HepG2 (cell line): ENCODE results near the gene CES3. TPM values are rescaled to one million over a fixed set of nuclear protein-coding genes. Genes with fewer than 3 reads are reported as not detected.

Source experiments
- ATF7-NPFF ChIP-seq: sonication (generic); formaldehyde crosslinking; IDR thresholded peaks from 2 replicates; pipeline ENCODE4 v1.8.1; 2023; ENCODE audit warnings: mild to moderate bottlenecking, low read depth, missing genetic modification reagents, moderate library complexity
- BCL6 ChIP-seq: IDR thresholded peaks from 2 replicates; pipeline ENCODE4 v1.6.1; 2016; ENCODE audit warnings: missing genetic modification reagents, missing compliant biosample characterization
- DPF2 ChIP-seq: sonication (generic); formaldehyde crosslinking; IDR thresholded peaks from 2 replicates; pipeline ENCODE4 v1.4.0; 2020; ENCODE audit warnings: mild to moderate bottlenecking, low read depth, missing genetic modification reagents, borderline replicate concordance
- HDAC1 ChIP-seq: sonication (generic); formaldehyde crosslinking; IDR thresholded peaks from 2 replicates; pipeline ENCODE4 v1.5.1; 2020; ENCODE audit warnings: mild to moderate bottlenecking, missing genetic modification reagents
- ISL2 ChIP-seq: sonication (generic); formaldehyde crosslinking; IDR thresholded peaks from 2 replicates; pipeline ENCODE4 v1.5.0; 2020; ENCODE audit warnings: missing genetic modification reagents
- NFAT5 ChIP-seq: sonication (generic); formaldehyde crosslinking; IDR thresholded peaks from 2 replicates; pipeline ENCODE4 v1.4.0; 2020; ENCODE audit warnings: missing genetic modification reagents
- PAF1 ChIP-seq: IDR thresholded peaks from 2 replicates; pipeline ENCODE4 v1.6.1; 2016; ENCODE audit warnings: missing genetic modification reagents, missing compliant biosample characterization
- SAFB2 ChIP-seq: sonication (generic); formaldehyde crosslinking; IDR thresholded peaks from 2 replicates; pipeline ENCODE4 v1.5.1; 2020; ENCODE audit warnings: missing genetic modification reagents, low read depth, mild to moderate bottlenecking, borderline replicate concordance
- TEAD3 ChIP-seq: optimal IDR thresholded peaks from 2 replicates; pipeline ENCODE3; 2016; ENCODE audit warnings: borderline replicate concordance
- ZBTB10 ChIP-seq: sonication (generic); formaldehyde crosslinking; IDR thresholded peaks from 2 replicates; pipeline ENCODE4 v1.4.0; 2020; ENCODE audit warnings: missing genetic modification reagents, borderline replicate concordance
- ZBTB14 ChIP-seq: sonication (generic); formaldehyde crosslinking; IDR thresholded peaks from 2 replicates; pipeline ENCODE4 v1.4.0; 2020; ENCODE audit warnings: missing genetic modification reagents
- ZNF225 ChIP-seq: sonication (generic); formaldehyde crosslinking; IDR thresholded peaks from 2 replicates; pipeline ENCODE4 v1.4.0; 2020; ENCODE audit warnings: mild to moderate bottlenecking, missing genetic modification reagents
- ZNF232 ChIP-seq: sonication (generic); formaldehyde crosslinking; IDR thresholded peaks from 2 replicates; pipeline ENCODE4 v1.4.0; 2020; ENCODE audit warnings: missing genetic modification reagents, borderline replicate concordance
- ZNF597 ChIP-seq: sonication (generic); formaldehyde crosslinking; IDR thresholded peaks from 2 replicates; pipeline ENCODE4 v1.5.0; 2020; ENCODE audit warnings: missing genetic modification reagents
- ZNF879 ChIP-seq: sonication (generic); formaldehyde crosslinking; IDR thresholded peaks from 2 replicates; pipeline ENCODE4 v1.8.1; 2023; ENCODE audit warnings: missing genetic modification reagents
- ZXDC ChIP-seq: sonication (generic); formaldehyde crosslinking; IDR thresholded peaks from 2 replicates; pipeline ENCODE4 v1.5.0; 2020; ENCODE audit warnings: mild to moderate bottlenecking, missing genetic modification reagents
- polyA plus RNA-seq, 8 experiments: library from polyadenylated mRNA; depleted of rRNA in 3 of 8; stranded (reverse) in 7 of 8; unstranded in 1 of 8; fragments of >200 nt; fragmentation: Illumina TruSeq in 4 of 8; extraction: Trizol in 4 of 8; gene quantifications; 2 replicates each; pipeline versions ENCODE4 v1.2.1 to v1.2.3, GENCODE V29; 2011 to 2016; ENCODE audit warnings: low read depth in 4 of 8, missing spikeins in 1 of 8, mixed read lengths in 1 of 8; ENCODE audit not compliant: insufficient read depth in 1 of 8
- total RNA-seq, 5 experiments: library from RNA; depleted of rRNA; stranded (reverse); fragments of >200 nt; fragmentation: Illumina TruSeq; extraction: Trizol; gene quantifications; 2 replicates each; pipeline ENCODE4 v1.2.3, GENCODE V29; 2016; ENCODE audit warnings: low read depth in 1 of 5

CES3 gene
- total and polyA plus RNA-seq, 2 of the 13 experiments (the other 11 are each of a cell fraction or from before 2014, with no cell fraction given) = 6.6 to 17.4 TPM

GRCh38 chr16:66996324-66996982 is 35.4 kb downstream of the CES3 start (continued):
- no peak for TF ChIP-seq ZBTB10
- peak; percentile 78 for TF ChIP-seq HDAC1 (CRISPR knock-in tag)
- peak; percentile 54 for TF ChIP-seq TEAD3 (CRISPR knock-in tag)
- no peak for TF ChIP-seq ZXDC (CRISPR knock-in tag)
- TF ChIP-seq ZNF879 (CRISPR knock-in tag) = no peak
- TF ChIP-seq SAFB2 (CRISPR knock-in tag) = no peak
- TF ChIP-seq ZNF225 (CRISPR knock-in tag) = no peak
- no peak for TF ChIP-seq ZNF597 (CRISPR knock-in tag)
- TF ChIP-seq BCL6 (CRISPR knock-in tag) = peak; percentile 72
- TF ChIP-seq ZBTB14 (CRISPR knock-in tag) = no peak
- no peak for TF ChIP-seq PAF1 (CRISPR knock-in tag)
- TF ChIP-seq ISL2 (CRISPR knock-in tag) = peak; percentile 46; the same call in 1 of the 2 replicates
- TF ChIP-seq ATF7-NPFF (CRISPR knock-in tag) = no peak
- no peak for TF ChIP-seq ZNF232 (CRISPR knock-in tag)
- peak; percentile 79; the same call in 1 of the 2 replicates for TF ChIP-seq DPF2 (CRISPR knock-in tag)
- TF ChIP-seq NFAT5 = no peak
